A549 treated with RU486 at 1 μM for 4 hours (cell line): ENCODE measurements around the gene TEKT5. TPM values are rescaled to one million over a fixed set of nuclear protein-coding genes. Genes with fewer than 3 reads are reported as not detected.

Source experiments
- total RNA-seq: library from RNA; stranded (reverse); fragments of 200-300 nt; extraction: Qiagen RNA extraction; gene quantifications from 5 replicates; pipeline ENCODE4 v1.2.3, GENCODE V29; 2022; ENCODE audit warnings: low read depth

TEKT5 gene
- not detected in 5 replicates for total RNA-seq

DNA sequence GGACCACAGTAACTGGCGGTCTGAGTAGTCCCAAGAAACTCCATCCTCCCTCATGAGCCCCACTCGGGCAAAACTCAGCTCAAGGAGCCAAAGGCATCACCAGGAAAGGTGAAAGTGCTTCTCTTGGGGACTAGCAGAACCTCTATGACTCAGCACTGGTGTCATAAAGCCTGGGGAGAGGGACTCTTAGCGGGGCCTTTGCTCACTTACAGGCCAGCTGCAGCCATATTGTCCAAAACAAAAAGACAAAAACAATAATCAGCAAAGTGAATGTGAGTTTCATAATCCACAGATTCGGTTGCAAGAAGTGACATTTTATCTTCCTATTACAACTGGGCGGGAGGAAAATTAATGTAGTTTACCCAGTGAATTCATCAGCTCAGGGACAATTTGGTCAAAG lies at the start of gene TEKT5:
TEKT5 (minus strand) TSS at position 101 of the 400 bp plus-strand sequence; CDS start at position 44, 57 bp downstream.

DNA sequence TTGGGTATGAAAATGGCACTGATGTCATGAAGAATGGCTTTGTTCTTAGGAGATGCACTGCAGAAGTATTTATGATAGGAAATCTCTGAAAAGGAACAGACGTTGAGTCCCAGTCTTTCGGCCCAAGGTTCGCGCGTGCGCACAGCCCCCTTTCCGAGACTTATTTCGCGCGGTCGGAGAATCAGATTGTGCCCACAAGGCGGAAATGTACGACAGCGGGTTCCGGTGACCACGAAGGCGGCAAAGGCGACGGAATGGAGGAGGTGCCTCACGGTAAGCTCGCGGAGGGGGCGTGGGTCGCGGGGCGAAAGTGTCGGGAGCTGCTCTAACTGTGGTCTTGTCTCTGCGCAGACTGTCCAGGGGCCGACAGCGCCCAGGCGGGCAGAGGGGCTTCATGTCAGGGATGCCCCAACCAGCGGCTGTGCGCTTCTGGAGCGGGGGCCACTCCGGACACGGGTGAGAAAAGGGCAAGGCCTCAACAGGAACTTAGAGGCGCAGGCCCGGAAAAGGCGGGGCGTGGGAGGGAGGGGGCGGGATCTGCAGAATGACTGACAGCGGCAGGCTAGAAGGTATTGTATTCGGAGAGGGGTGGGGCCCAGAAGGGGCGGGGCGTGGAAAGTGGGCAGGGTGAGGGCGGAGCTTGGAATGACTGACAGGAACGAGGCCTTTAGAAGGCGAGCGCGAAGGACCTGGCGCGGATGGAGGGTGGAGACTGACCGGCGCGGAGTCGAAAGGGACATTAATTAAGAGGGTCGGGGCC lies 49.1 kb upstream of the TEKT5 start, which contains the start of gene NUBP1:
NUBP1 (plus strand) TSS at position 233 of the 760 bp plus-strand sequence; CDS start at position 255, 22 bp downstream.

DNA sequence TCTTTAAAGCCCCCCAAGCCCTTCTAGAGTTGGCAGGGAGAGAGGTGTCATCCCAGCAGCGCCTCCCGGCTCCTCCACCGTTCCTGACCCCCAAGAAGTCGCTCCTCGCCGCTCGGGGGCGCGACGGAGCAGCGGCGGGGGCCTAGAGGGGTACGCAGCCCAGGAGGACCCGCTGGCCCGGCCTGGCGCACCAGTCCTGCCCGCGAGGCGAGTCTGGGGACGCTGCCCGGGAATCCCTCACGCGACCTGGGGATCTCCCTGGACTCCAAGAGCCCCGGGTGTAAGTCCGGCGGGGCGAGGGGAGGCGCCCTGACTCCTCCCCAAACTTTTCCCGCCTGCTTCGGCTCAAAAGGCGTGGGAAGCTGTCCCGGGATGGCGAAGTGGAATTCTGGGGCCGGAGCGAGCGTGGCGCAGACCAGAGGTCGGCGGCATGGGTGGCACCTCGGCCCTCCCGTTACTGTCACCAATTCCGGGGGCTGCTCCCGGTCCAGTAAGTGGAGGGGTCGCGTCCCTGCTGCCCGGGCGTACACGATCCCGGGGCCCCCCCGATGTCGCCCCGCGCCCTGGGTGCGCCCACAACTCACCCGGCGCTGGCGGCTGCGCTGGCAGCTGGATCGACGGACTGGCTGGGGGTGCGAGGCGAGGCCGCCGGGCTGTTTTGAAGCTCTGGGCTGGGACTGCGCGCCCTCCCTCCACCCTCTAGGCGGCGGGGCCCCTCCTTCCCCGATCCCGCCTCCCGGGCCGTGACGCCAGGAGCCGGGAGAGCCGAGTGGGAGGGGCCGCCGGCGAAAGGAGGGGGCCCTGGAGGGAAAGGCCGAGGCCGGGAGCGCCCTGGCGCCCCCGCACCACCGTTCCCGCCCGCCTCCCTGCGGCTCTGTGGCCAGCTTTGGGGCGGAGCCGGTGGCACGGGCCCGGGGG lies 114.5 kb downstream of the TEKT5 start, which contains the start of gene EMP2:
EMP2 (minus strand) TSS at position 634 of the 918 bp plus-strand sequence. CDS start 32,981 bp downstream, outside the sequence.

Other genes with a start within 250 kb of the TEKT5 start
- 17.1 to 24.8 TPM (median 23.1 TPM) in 5 replicates for gene EMP2, start 114.3 kb downstream of the TEKT5 start, total RNA-seq
- gene NUBP1, start 48.9 kb upstream of the TEKT5 start, total RNA-seq, result 41.0 to 51.3 TPM (median 44.6 TPM) in 5 replicates
- gene TVP23A, start 123.9 kb upstream of the TEKT5 start, total RNA-seq, result 0.07 to 0.26 TPM (median 0.24 TPM) in 3 of 5 replicates, not detected in the others
- 0.03 to 0.08 TPM in 2 of 5 replicates, not detected in the others for gene CIITA, start 182.3 kb upstream of the TEKT5 start, total RNA-seq
- 30.4 to 44.4 TPM (median 41.4 TPM) in 5 replicates for gene DEXI, start 247.5 kb upstream of the TEKT5 start, total RNA-seq
- gene CLEC16A, start 249.6 kb upstream of the TEKT5 start, total RNA-seq, result 6.9 to 8.6 TPM (median 7.6 TPM) in 5 replicates